ENCODE data around the gene DUSP7.

DNA sequence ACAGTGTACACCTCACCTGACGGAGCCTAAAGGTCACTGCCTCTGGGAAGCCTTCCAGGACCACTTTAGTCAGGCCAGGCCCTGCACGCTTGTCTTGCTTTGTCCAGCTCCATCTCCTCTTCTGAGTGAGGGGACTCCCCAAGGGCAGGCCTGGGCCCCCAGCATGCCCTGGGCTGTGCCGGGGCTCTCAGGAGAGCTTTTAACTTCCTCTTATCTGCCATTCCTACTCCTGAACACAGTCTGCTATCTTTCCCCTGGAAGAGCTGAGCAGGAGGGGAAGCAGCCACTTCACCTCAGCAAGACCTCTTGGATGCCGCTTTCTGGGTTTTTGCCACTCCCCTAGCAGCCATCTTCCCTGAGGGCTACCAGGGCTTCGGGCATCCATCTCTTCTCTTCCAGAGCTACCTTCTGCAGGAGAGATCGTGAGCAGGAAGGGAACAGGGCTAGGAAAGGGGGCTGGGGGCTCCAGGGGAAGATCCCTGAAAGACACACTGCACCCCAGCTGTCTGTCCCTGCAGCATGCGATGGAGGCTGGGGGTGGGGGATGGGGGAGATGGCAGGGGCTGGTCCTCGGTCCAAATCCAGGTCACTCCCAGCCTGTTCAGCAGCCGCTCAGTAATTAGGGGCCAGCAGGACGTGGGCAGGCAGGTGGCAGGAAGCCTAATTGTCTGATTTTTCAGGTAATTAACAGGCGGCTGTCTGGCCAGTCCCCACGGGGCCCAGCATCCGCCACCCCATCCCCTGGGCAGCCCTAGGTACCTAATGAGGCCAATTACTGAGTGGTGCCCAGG lies 40.7 kb downstream of the DUSP7 start:
- TF ChIP-seq, protein P1, sequence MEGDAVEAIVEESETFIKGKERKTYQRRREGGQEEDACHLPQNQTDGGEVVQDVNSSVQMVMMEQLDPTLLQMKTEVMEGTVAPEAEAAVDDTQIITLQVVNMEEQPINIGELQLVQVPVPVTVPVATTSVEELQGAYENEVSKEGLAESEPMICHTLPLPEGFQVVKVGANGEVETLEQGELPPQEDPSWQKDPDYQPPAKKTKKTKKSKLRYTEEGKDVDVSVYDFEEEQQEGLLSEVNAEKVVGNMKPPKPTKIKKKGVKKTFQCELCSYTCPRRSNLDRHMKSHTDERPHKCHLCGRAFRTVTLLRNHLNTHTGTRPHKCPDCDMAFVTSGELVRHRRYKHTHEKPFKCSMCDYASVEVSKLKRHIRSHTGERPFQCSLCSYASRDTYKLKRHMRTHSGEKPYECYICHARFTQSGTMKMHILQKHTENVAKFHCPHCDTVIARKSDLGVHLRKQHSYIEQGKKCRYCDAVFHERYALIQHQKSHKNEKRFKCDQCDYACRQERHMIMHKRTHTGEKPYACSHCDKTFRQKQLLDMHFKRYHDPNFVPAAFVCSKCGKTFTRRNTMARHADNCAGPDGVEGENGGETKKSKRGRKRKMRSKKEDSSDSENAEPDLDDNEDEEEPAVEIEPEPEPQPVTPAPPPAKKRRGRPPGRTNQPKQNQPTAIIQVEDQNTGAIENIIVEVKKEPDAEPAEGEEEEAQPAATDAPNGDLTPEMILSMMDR (IDR thresholded peaks at IDR 0.05), result no peak
- TF ChIP-seq CHD2 (IDR thresholded peaks at IDR 0.05; ENCODE audit: low read length, partially characterized antibody), result no peak
- TF ChIP-seq, protein P2, sequence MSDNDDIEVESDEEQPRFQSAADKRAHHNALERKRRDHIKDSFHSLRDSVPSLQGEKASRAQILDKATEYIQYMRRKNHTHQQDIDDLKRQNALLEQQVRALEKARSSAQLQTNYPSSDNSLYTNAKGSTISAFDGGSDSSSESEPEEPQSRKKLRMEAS (IDR thresholded peaks at IDR 0.05; ENCODE audit: low read depth), result no peak
- TF ChIP-seq, protein P3, sequence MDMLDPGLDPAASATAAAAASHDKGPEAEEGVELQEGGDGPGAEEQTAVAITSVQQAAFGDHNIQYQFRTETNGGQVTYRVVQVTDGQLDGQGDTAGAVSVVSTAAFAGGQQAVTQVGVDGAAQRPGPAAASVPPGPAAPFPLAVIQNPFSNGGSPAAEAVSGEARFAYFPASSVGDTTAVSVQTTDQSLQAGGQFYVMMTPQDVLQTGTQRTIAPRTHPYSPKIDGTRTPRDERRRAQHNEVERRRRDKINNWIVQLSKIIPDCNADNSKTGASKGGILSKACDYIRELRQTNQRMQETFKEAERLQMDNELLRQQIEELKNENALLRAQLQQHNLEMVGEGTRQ (IDR thresholded peaks at IDR 0.05; ENCODE audit: borderline replicate concordance, low read depth, low read length), result no peak
- TF ChIP-seq FOXM1 (IDR thresholded peaks at IDR 0.05; ENCODE audit: low read depth), result no peak
- peak; percentile 36 for TF ChIP-seq GATA2 (CRISPR knock-in tag; IDR thresholded peaks at IDR 0.05)
- TF ChIP-seq, protein P4, sequence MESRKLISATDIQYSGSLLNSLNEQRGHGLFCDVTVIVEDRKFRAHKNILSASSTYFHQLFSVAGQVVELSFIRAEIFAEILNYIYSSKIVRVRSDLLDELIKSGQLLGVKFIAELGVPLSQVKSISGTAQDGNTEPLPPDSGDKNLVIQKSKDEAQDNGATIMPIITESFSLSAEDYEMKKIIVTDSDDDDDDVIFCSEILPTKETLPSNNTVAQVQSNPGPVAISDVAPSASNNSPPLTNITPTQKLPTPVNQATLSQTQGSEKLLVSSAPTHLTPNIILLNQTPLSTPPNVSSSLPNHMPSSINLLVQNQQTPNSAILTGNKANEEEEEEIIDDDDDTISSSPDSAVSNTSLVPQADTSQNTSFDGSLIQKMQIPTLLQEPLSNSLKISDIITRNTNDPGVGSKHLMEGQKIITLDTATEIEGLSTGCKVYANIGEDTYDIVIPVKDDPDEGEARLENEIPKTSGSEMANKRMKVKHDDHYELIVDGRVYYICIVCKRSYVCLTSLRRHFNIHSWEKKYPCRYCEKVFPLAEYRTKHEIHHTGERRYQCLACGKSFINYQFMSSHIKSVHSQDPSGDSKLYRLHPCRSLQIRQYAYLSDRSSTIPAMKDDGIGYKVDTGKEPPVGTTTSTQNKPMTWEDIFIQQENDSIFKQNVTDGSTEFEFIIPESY (IDR thresholded peaks at IDR 0.05; ENCODE audit: borderline replicate concordance, low read depth), result no peak
- TF ChIP-seq RXRA (IDR thresholded peaks at IDR 0.05; ENCODE audit: borderline replicate concordance, low read depth), result no peak
- TF ChIP-seq YY1 (IDR thresholded peaks at IDR 0.05; ENCODE audit: low read depth), result no peak
- TF ChIP-seq, protein P5, sequence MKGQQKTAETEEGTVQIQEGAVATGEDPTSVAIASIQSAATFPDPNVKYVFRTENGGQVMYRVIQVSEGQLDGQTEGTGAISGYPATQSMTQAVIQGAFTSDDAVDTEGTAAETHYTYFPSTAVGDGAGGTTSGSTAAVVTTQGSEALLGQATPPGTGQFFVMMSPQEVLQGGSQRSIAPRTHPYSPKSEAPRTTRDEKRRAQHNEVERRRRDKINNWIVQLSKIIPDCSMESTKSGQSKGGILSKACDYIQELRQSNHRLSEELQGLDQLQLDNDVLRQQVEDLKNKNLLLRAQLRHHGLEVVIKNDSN (IDR thresholded peaks at IDR 0.05; ENCODE audit: borderline replicate concordance, low read depth), result no peak
- no peak for TF ChIP-seq SMC3 (IDR thresholded peaks at IDR 0.05; ENCODE audit: low read depth, low read length)
- TF ChIP-seq RFX5 (IDR thresholded peaks at IDR 0.05; ENCODE audit: low read length), result no peak
- no peak for TF ChIP-seq MXI1 (IDR thresholded peaks at IDR 0.05; ENCODE audit: low read depth, low read length)
